ENCODE measurements around the gene DNAJC19.
A peak's percentile ranks its signal among the peaks of the same experiment; 100 is the strongest.
"Not testable (repeated sequence)": the region's sequence is repeated elsewhere in the genome, so short reads cannot be mapped to it uniquely, and the experiment has no call there.

The DNAJC19 gene

GRCh38 chr3:180989291-180990163 lies at the start of gene DNAJC19:
TSS of gene DNAJC19 (minus strand) at chr3:180989736. CDS start at chr3:180989602, 134 bp downstream.
- DNase-seq: peak; percentile 85 to 94

GRCh38 chr3:181030948-181031347 lies 41.4 kb upstream of the DNAJC19 start:
- DNase-seq: no peak

- no peak for DNase-seq
These were observed 35.7 kb upstream of the DNAJC19 start for GRCh38 chr3:181025204-181025603.

- DNase-seq: no peak
These were observed 28.2 kb upstream of the DNAJC19 start for GRCh38 chr3:181017690-181018089.

GRCh38 chr3:181009225-181009624 lies 19.7 kb upstream of the DNAJC19 start:
- no peak for DNase-seq

- no peak for DNase-seq
These were observed 19.3 kb upstream of the DNAJC19 start for GRCh38 chr3:181008796-181009195.

- no peak for DNase-seq
These were observed 17.7 kb upstream of the DNAJC19 start for GRCh38 chr3:181007262-181007661.

GRCh38 chr3:181006541-181006940 lies 17.0 kb upstream of the DNAJC19 start:
- DNase-seq: no peak

GRCh38 chr3:181003469-181003868 lies 13.9 kb upstream of the DNAJC19 start:
- DNase-seq: not testable (repeated sequence)

GRCh38 chr3:181002331-181002730 lies 12.8 kb upstream of the DNAJC19 start:
- DNase-seq: not testable (repeated sequence)

GRCh38 chr3:180996415-180996932 lies 6.9 kb upstream of the DNAJC19 start:
- DNase-seq: no peak

- DNase-seq: no peak
These were observed 969 bp upstream of the DNAJC19 start for GRCh38 chr3:180990505-180990904.

- DNase-seq: no peak
These were observed 2.2 kb downstream of the DNAJC19 start for GRCh38 chr3:180987344-180987743.

GRCh38 chr3:180986366-180986765 lies 3.2 kb downstream of the DNAJC19 start:
- not testable (repeated sequence) for DNase-seq

- DNase-seq: no peak
These were observed 6.4 kb downstream of the DNAJC19 start for GRCh38 chr3:180983136-180983535.

GRCh38 chr3:180981912-180982311 lies 7.6 kb downstream of the DNAJC19 start:
- DNase-seq: no peak

GRCh38 chr3:180980611-180981010 lies 8.9 kb downstream of the DNAJC19 start:
- DNase-seq: no peak

GRCh38 chr3:180979961-180980360 lies 9.6 kb downstream of the DNAJC19 start:
- DNase-seq: no peak

- DNase-seq: no peak
These were observed 12.0 kb downstream of the DNAJC19 start for GRCh38 chr3:180977498-180977897.

- no peak for DNase-seq
These were observed 15.2 kb downstream of the DNAJC19 start for GRCh38 chr3:180974286-180974685.

- DNase-seq: no peak
These were observed 16.0 kb downstream of the DNAJC19 start for GRCh38 chr3:180973543-180973942.

- DNase-seq: no peak
These were observed 18.6 kb downstream of the DNAJC19 start for GRCh38 chr3:180970931-180971330.

- no peak for DNase-seq
These were observed 27.0 kb downstream of the DNAJC19 start for GRCh38 chr3:180962530-180962929.

- no peak for DNase-seq
These were observed 28.0 kb downstream of the DNAJC19 start for GRCh38 chr3:180961552-180961951.
